ENCODE measurements around the gene ABO. TPM values are rescaled to one million over a fixed set of nuclear protein-coding genes. Genes with fewer than 3 reads are reported as not detected.
"Not testable (repeated sequence)": the region's sequence is repeated elsewhere in the genome, so short reads cannot be mapped to it uniquely, and the experiment has no call there.

Gene ABO
- total and polyA plus RNA-seq, 8 donors = 0.72 to 67.1 (median 4.1) TPM

GRCh38 chr9:133225171-133226011 is 49.6 kb downstream of the ABO start:
- no peak overlapping the region for H3K27ac ChIP-seq
- no peaks in the 10 kb centered on the region for H3K4me1 ChIP-seq
- H3K36me3 ChIP-seq = no peaks in the 10 kb centered on the region
- H3K27me3 ChIP-seq = peaks cover 0 to 56% (median 0%) of the 10 kb centered on the region in 3 donors
- H3K4me3 ChIP-seq = no peak overlapping the region
- H3K9me3 ChIP-seq = no peaks in the 10 kb centered on the region
- no peak for TF ChIP-seq EP300 (IDR thresholded peaks at IDR 0.05)
- TF ChIP-seq POLR2AphosphoS5 (IDR thresholded peaks at IDR 0.05) = no peak
- no peak for TF ChIP-seq POLR2A (IDR thresholded peaks at IDR 0.05)
- TF ChIP-seq CTCF (IDR thresholded peaks at IDR 0.05) = no peak
- 74 to 79% (median 77%) methylated on average over 31 to 38 of the region's 38 CpGs for WGBS, 5 donors
- intact Hi-C loops (cut with DNase I; ENCODE audit: low total_unique reads) = no loop called here
- DNase-seq = peak in 1 of 2 donors; percentile 18

GRCh38 chr9:133224762-133225161 is 50.2 kb downstream of the ABO start:
- Histone ChIP-seq H3K4me1 (no peaks in the 10 kb centered on the region), H3K27me3 (peaks cover 0 to 60% (median 0%) of the 10 kb centered on the region in 3 donors), H3K4me3 (no peak overlapping the region), H3K27ac (no peak overlapping the region), H3K36me3 (no peaks in the 10 kb centered on the region), H3K9me3 (no peaks in the 10 kb centered on the region)
- no peak for TF ChIP-seq EP300 (IDR thresholded peaks at IDR 0.05)
- TF ChIP-seq POLR2AphosphoS5 (IDR thresholded peaks at IDR 0.05) = no peak
- TF ChIP-seq CTCF (IDR thresholded peaks at IDR 0.05) = no peak
- no peak for TF ChIP-seq POLR2A (IDR thresholded peaks at IDR 0.05)
- no peak for DNase-seq
- intact Hi-C loops (cut with DNase I; ENCODE audit: low total_unique reads) = no loop called here
- 82 to 87% (median 86%) methylated on average over 12 of the region's 12 CpGs for WGBS, 5 donors

- intact Hi-C loops (cut with DNase I; ENCODE audit: low total_unique reads); H3K4me1 ChIP-seq; H3K27ac ChIP-seq; H3K9me3 ChIP-seq; H3K36me3 ChIP-seq; H3K4me3 ChIP-seq: not testable (repeated sequence)
- WGBS, 5 donors = 21 to 30% (median 22%) methylated on average over 12 to 13 of the region's 13 CpGs
- peaks cover 0 to 69% (median 0%) of the 10 kb centered on the region in 3 donors for H3K27me3 ChIP-seq
- peak; percentile 25 to 67 for DNase-seq
Measured at GRCh38 chr9:133223159-133223756, 51.7 kb downstream of the ABO start.

GRCh38 chr9:133221994-133222393 is 53.0 kb downstream of the ABO start:
- H3K9me3 ChIP-seq; H3K36me3 ChIP-seq; intact Hi-C loops (cut with DNase I; ENCODE audit: low total_unique reads); H3K4me3 ChIP-seq; H3K27ac ChIP-seq; H3K4me1 ChIP-seq: not testable (repeated sequence)
- 70 to 82% (median 76%) methylated on average over 10 to 12 of the region's 12 CpGs for WGBS, 5 donors
- H3K27me3 ChIP-seq = peaks cover 0 to 63% (median 0%) of the 10 kb centered on the region in 3 donors
- peak in 1 of 2 donors; percentile 11 for DNase-seq

- DNase-seq = no peak
- Histone ChIP-seq H3K9me3 (no peaks in the 10 kb centered on the region), H3K36me3 (no peaks in the 10 kb centered on the region), H3K27me3 (peaks cover 0 to 56% (median 0%) of the 10 kb centered on the region in 3 donors), H3K4me3 (no peak overlapping the region), H3K27ac (no peak overlapping the region), H3K4me1 (no peaks in the 10 kb centered on the region)
- WGBS, 5 donors = 70 to 82% (median 75%) methylated on average over 12 of the region's 12 CpGs
- intact Hi-C loops (cut with DNase I; ENCODE audit: low total_unique reads) = no loop called here
- TF ChIP-seq POLR2AphosphoS5 (IDR thresholded peaks at IDR 0.05) (no peak), POLR2A (IDR thresholded peaks at IDR 0.05) (no peak), EP300 (IDR thresholded peaks at IDR 0.05) (no peak)
Measured at GRCh38 chr9:133221177-133221809, 53.7 kb downstream of the ABO start.

- H3K4me3 ChIP-seq; H3K36me3 ChIP-seq; H3K9me3 ChIP-seq; intact Hi-C loops (cut with DNase I; ENCODE audit: low total_unique reads); H3K27ac ChIP-seq; H3K4me1 ChIP-seq: not testable (repeated sequence)
- 74 to 83% (median 79%) methylated on average over 18 to 19 of the region's 19 CpGs for WGBS, 5 donors
- peak in 1 of 2 donors; percentile 20 for DNase-seq
- peaks cover 0 to 31% (median 0%) of the 10 kb centered on the region in 3 donors for H3K27me3 ChIP-seq
Measured at GRCh38 chr9:133218049-133218975, 56.7 kb downstream of the ABO start.

GRCh38 chr9:133217333-133217988 is 57.5 kb downstream of the ABO start:
- intact Hi-C loops (cut with DNase I; ENCODE audit: low total_unique reads); H3K4me1 ChIP-seq; H3K9me3 ChIP-seq; H3K27ac ChIP-seq; H3K36me3 ChIP-seq; H3K4me3 ChIP-seq: not testable (repeated sequence)
- peak in 1 of 2 donors; percentile 20 for DNase-seq
- H3K27me3 ChIP-seq = peaks cover 0 to 31% (median 0%) of the 10 kb centered on the region in 3 donors
- 58 to 67% (median 61%) methylated on average over 11 to 12 of the region's 12 CpGs for WGBS, 5 donors

- WGBS, 5 donors = 26 to 50% (median 42%) methylated on average over 4 of the region's 4 CpGs
- DNase-seq; H3K36me3 ChIP-seq; H3K27ac ChIP-seq; H3K4me1 ChIP-seq; H3K9me3 ChIP-seq; intact Hi-C loops (cut with DNase I; ENCODE audit: low total_unique reads); H3K4me3 ChIP-seq: not testable (repeated sequence)
- peaks cover 0 to 47% (median 4%) of the 10 kb centered on the region in 3 donors for H3K27me3 ChIP-seq
Measured at GRCh38 chr9:133214276-133214675, 60.7 kb downstream of the ABO start.
